ENCODE data around the gene GNB3.
"Not testable (repeated sequence)": the region's sequence is repeated elsewhere in the genome, so short reads cannot be mapped to it uniquely, and the experiment has no call there.

The GNB3 gene

GRCh38 chr12:6853626-6854025 lies 12.9 kb downstream of the GNB3 start:
- H3K4me3 Mint-ChIP-seq = peak overlapping the region; percentile 95
- peaks cover 45% of the 10 kb centered on the region for H3K4me1 Mint-ChIP-seq (ENCODE audit: low read depth)
- no peaks in the 10 kb centered on the region for H3K9me3 Mint-ChIP-seq
- H3K27me3 Mint-ChIP-seq = no peaks in the 10 kb centered on the region
- H3K36me3 Mint-ChIP-seq (ENCODE audit: low read depth) = peaks cover 47% of the 10 kb centered on the region
- peak overlapping the region; percentile 98 for H3K27ac Mint-ChIP-seq

- peak overlapping the region; percentile 98 for H3K27ac Mint-ChIP-seq
- peak overlapping the region; percentile 95 for H3K4me3 Mint-ChIP-seq
- H3K36me3 Mint-ChIP-seq (ENCODE audit: low read depth) = peaks cover 49% of the 10 kb centered on the region
- H3K4me1 Mint-ChIP-seq (ENCODE audit: low read depth) = peaks cover 44% of the 10 kb centered on the region
- H3K27me3 Mint-ChIP-seq = no peaks in the 10 kb centered on the region
- H3K9me3 Mint-ChIP-seq = no peaks in the 10 kb centered on the region
Observed at GRCh38 chr12:6854036-6854435, 13.3 kb downstream of the GNB3 start.

- Mint-ChIP-seq H3K27ac (peak overlapping the region; percentile 98), H3K36me3 (ENCODE audit: low read depth) (peaks cover 49% of the 10 kb centered on the region)
Observed at GRCh38 chr12:6855322-6855721, 14.6 kb downstream of the GNB3 start.

GRCh38 chr12:6858799-6859198 lies 18.1 kb downstream of the GNB3 start:
- Mint-ChIP-seq H3K27me3 (no peaks in the 10 kb centered on the region), H3K4me3 (no peak overlapping the region), H3K36me3 (ENCODE audit: low read depth) (peaks cover 75% of the 10 kb centered on the region), H3K4me1 (ENCODE audit: low read depth) (peaks cover 13% of the 10 kb centered on the region), H3K9me3 (no peaks in the 10 kb centered on the region), H3K27ac (no peak overlapping the region)

More at GRCh38 chr12:6855322-6855721, 14.6 kb downstream of the GNB3 start:
- Mint-ChIP-seq H3K4me3 (no peak overlapping the region), H3K27me3 (no peaks in the 10 kb centered on the region), H3K4me1 (ENCODE audit: low read depth) (peaks cover 32% of the 10 kb centered on the region), H3K9me3 (no peaks in the 10 kb centered on the region)

GRCh38 chr12:6860116-6860515 lies 19.4 kb downstream of the GNB3 start:
- H3K27ac Mint-ChIP-seq = no peak overlapping the region
- H3K4me1 Mint-ChIP-seq (ENCODE audit: low read depth) = peaks cover 3% of the 10 kb centered on the region
- peaks cover 81% of the 10 kb centered on the region for H3K36me3 Mint-ChIP-seq (ENCODE audit: low read depth)
- H3K9me3 Mint-ChIP-seq = no peaks in the 10 kb centered on the region
- no peak overlapping the region for H3K4me3 Mint-ChIP-seq
- no peaks in the 10 kb centered on the region for H3K27me3 Mint-ChIP-seq

GRCh38 chr12:6860942-6861341 lies 20.2 kb downstream of the GNB3 start:
- H3K36me3 Mint-ChIP-seq (ENCODE audit: low read depth) = peaks cover 84% of the 10 kb centered on the region
- no peak overlapping the region for H3K27ac Mint-ChIP-seq
- no peaks in the 10 kb centered on the region for H3K27me3 Mint-ChIP-seq
- H3K4me3 Mint-ChIP-seq = no peak overlapping the region
- H3K4me1 Mint-ChIP-seq (ENCODE audit: low read depth) = peaks cover under 1% of the 10 kb centered on the region
- H3K9me3 Mint-ChIP-seq = no peaks in the 10 kb centered on the region

GRCh38 chr12:6861391-6861790 lies 20.7 kb downstream of the GNB3 start:
- Mint-ChIP-seq H3K36me3 (ENCODE audit: low read depth) (peaks cover 81% of the 10 kb centered on the region), H3K27me3 (no peaks in the 10 kb centered on the region), H3K9me3 (no peaks in the 10 kb centered on the region), H3K4me3 (no peak overlapping the region), H3K4me1 (ENCODE audit: low read depth) (peaks cover 2% of the 10 kb centered on the region), H3K27ac (no peak overlapping the region)

GRCh38 chr12:6863033-6863432 lies 22.3 kb downstream of the GNB3 start:
- H3K4me1 Mint-ChIP-seq (ENCODE audit: low read depth) = peaks cover 14% of the 10 kb centered on the region
- H3K27me3 Mint-ChIP-seq = no peaks in the 10 kb centered on the region
- no peak overlapping the region for H3K4me3 Mint-ChIP-seq
- no peak overlapping the region for H3K27ac Mint-ChIP-seq
- H3K36me3 Mint-ChIP-seq (ENCODE audit: low read depth) = peaks cover 68% of the 10 kb centered on the region
- no peaks in the 10 kb centered on the region for H3K9me3 Mint-ChIP-seq

- Mint-ChIP-seq H3K9me3 (no peaks in the 10 kb centered on the region), H3K27ac (no peak overlapping the region), H3K27me3 (no peaks in the 10 kb centered on the region), H3K4me3 (no peak overlapping the region), H3K36me3 (ENCODE audit: low read depth) (peaks cover 70% of the 10 kb centered on the region), H3K4me1 (ENCODE audit: low read depth) (peaks cover 21% of the 10 kb centered on the region)
Observed at GRCh38 chr12:6863586-6864321, 23.0 kb downstream of the GNB3 start.

GRCh38 chr12:6865307-6865706 lies 24.6 kb downstream of the GNB3 start:
- Mint-ChIP-seq H3K36me3 (ENCODE audit: low read depth) (peaks cover 72% of the 10 kb centered on the region), H3K4me1 (ENCODE audit: low read depth) (peaks cover 36% of the 10 kb centered on the region)
- H3K9me3 Mint-ChIP-seq, H3K27ac Mint-ChIP-seq, H3K27me3 Mint-ChIP-seq, H3K4me3 Mint-ChIP-seq: not testable (repeated sequence)

GRCh38 chr12:6866163-6866919 lies 25.6 kb downstream of the GNB3 start:
- H3K27ac Mint-ChIP-seq = peak overlapping the region; percentile 99
- no peaks in the 10 kb centered on the region for H3K9me3 Mint-ChIP-seq
- H3K27me3 Mint-ChIP-seq = no peaks in the 10 kb centered on the region
- peaks cover 71% of the 10 kb centered on the region for H3K36me3 Mint-ChIP-seq (ENCODE audit: low read depth)
- H3K4me3 Mint-ChIP-seq = peak overlapping the region; percentile 94
- H3K4me1 Mint-ChIP-seq (ENCODE audit: low read depth) = peaks cover 47% of the 10 kb centered on the region

GRCh38 chr12:6866920-6867412 lies 26.2 kb downstream of the GNB3 start:
- Mint-ChIP-seq H3K27ac (peak overlapping the region; percentile 99), H3K36me3 (ENCODE audit: low read depth) (peaks cover 74% of the 10 kb centered on the region), H3K9me3 (no peaks in the 10 kb centered on the region), H3K4me3 (peak overlapping the region; percentile 94), H3K4me1 (ENCODE audit: low read depth) (peaks cover 53% of the 10 kb centered on the region), H3K27me3 (no peaks in the 10 kb centered on the region)

- Mint-ChIP-seq H3K36me3 (ENCODE audit: low read depth) (peaks cover 75% of the 10 kb centered on the region), H3K9me3 (no peaks in the 10 kb centered on the region), H3K27me3 (no peaks in the 10 kb centered on the region), H3K27ac (peak within 1 kb of the TSS; percentile 99), H3K4me3 (peak within 1 kb of the TSS; percentile 94), H3K4me1 (ENCODE audit: low read depth) (peaks cover 60% of the 10 kb centered on the region)
Observed at GRCh38 chr12:6867413-6868210, 26.9 kb downstream of the GNB3 start, which contains the start of gene TPI1. TPI1 (plus strand) TSS chr12:6867531; CDS start chr12:6867567, 36 bp downstream.

GRCh38 chr12:6868211-6869048 lies 27.7 kb downstream of the GNB3 start:
- no peaks in the 10 kb centered on the region for H3K9me3 Mint-ChIP-seq
- H3K4me3 Mint-ChIP-seq = peak overlapping the region; percentile 94
- H3K36me3 Mint-ChIP-seq (ENCODE audit: low read depth) = peaks cover 71% of the 10 kb centered on the region
- peak overlapping the region; percentile 93 for H3K27ac Mint-ChIP-seq
- H3K4me1 Mint-ChIP-seq (ENCODE audit: low read depth) = peaks cover 64% of the 10 kb centered on the region
- no peaks in the 10 kb centered on the region for H3K27me3 Mint-ChIP-seq

Measured in stimulated activated naive CD8-positive, alpha-beta T cell treated with anti-CD3 and anti-CD28 coated beads, Interleukin-15, Interleukin-2, amounts not matched to agents 100 ng/mL and 50 ng/mL, for 24 hours (primary cell).